Neural crest cell (in vitro differentiated cells): ENCODE results near the gene KDM4C. TPM values are rescaled to one million over a fixed set of nuclear protein-coding genes. Genes with fewer than 3 reads are reported as not detected.

Experiments used
- DNase-seq: peaks from one replicate; pipeline ENCODE4 v3.0.0; 2021; ENCODE audit warnings: low read depth, mixed read lengths, low spot score
- H3K27ac Mint-ChIP-seq: one replicate; pipeline ENCODE4 v1.8.0; 2021; ENCODE audit warnings: mild to moderate bottlenecking, mixed read lengths; ENCODE audit not compliant: unreplicated experiment
- H3K27me3 Mint-ChIP-seq: 2 replicates; pipeline ENCODE4 v1.8.0; 2021; ENCODE audit warnings: low read depth, mild to moderate bottlenecking, mixed read lengths
- H3K36me3 Mint-ChIP-seq: 2 replicates; pipeline ENCODE4 v1.8.0; 2021; ENCODE audit warnings: low read depth, mild to moderate bottlenecking, mixed read lengths
- H3K4me1 Mint-ChIP-seq: 2 replicates; pipeline ENCODE4 v1.8.0; 2021; ENCODE audit warnings: mixed read lengths
- H3K4me3 Mint-ChIP-seq: one replicate; pipeline ENCODE4 v1.8.0; 2021; ENCODE audit warnings: mild to moderate bottlenecking, mixed read lengths
- H3K9me3 Mint-ChIP-seq: 2 replicates; pipeline ENCODE4 v1.8.0; 2021; ENCODE audit warnings: mixed read lengths
- total RNA-seq: library from RNA; stranded (reverse); gene quantifications from 2 replicates; pipeline ENCODE4 v1.2.1, GENCODE V29; 2021
- TF ChIP-seq, protein P1 (sequence below): fragments of 200-600 bp; sonication (generic); conservative IDR thresholded peaks from 2 replicates; pipeline ENCODE4 v1.5.0; 2021; ENCODE audit warnings: antibody characterized with exemption, mild to moderate bottlenecking

Gene KDM4C
- total RNA-seq, 1 donor from 2014 or later, result 11.2 TPM

DNA sequence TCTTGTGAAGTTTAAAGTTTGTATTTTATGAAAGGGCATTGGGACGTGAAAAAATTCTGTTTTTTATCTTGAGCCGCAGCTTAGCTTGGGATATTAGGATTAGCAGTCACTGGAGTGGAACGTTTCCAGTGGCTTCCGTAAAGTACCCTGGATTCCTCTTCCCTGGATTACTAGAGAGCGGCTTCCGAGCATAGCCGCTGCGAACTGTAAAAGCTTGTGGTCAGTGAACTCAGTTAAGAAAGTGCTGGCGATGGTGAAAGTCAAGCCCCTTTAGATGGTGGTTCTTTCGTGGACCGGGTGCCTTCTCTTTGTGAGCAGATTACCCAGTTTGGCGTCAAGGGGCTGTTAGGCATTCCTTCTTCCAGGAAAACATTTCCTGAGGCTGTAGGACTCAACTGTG lies 168.1 kb downstream of the KDM4C start:
- DNase-seq, result no peak
- H3K36me3 Mint-ChIP-seq, result peaks cover 2% of the 10 kb centered on the region
- H3K27ac Mint-ChIP-seq, result no peak overlapping the region
- TF ChIP-seq, protein P1, sequence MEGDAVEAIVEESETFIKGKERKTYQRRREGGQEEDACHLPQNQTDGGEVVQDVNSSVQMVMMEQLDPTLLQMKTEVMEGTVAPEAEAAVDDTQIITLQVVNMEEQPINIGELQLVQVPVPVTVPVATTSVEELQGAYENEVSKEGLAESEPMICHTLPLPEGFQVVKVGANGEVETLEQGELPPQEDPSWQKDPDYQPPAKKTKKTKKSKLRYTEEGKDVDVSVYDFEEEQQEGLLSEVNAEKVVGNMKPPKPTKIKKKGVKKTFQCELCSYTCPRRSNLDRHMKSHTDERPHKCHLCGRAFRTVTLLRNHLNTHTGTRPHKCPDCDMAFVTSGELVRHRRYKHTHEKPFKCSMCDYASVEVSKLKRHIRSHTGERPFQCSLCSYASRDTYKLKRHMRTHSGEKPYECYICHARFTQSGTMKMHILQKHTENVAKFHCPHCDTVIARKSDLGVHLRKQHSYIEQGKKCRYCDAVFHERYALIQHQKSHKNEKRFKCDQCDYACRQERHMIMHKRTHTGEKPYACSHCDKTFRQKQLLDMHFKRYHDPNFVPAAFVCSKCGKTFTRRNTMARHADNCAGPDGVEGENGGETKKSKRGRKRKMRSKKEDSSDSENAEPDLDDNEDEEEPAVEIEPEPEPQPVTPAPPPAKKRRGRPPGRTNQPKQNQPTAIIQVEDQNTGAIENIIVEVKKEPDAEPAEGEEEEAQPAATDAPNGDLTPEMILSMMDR, result no peak
- no peak overlapping the region for H3K4me3 Mint-ChIP-seq
- H3K9me3 Mint-ChIP-seq, result no peaks in the 10 kb centered on the region
- no peaks in the 10 kb centered on the region for H3K4me1 Mint-ChIP-seq
- no peaks in the 10 kb centered on the region for H3K27me3 Mint-ChIP-seq

DNA sequence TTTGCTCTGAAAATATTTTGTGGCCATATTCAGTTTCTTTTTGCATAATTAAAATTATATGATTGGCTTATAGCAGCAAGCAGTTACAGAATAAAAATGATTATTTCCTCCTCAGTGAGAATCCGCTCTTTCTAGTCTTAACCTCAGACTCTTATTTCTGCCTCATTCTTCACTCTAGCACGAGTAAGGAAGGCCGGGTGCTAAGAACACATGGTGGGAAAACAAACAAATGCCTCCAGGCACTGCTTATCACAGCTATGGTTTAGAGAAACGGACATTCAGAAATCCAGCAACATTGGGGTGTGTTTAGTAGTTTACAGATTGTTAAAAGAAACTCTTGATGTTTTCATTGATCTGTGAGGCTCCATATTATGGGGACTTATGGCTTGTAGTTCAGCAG lies 168.7 kb downstream of the KDM4C start:
- H3K4me1 Mint-ChIP-seq, result no peaks in the 10 kb centered on the region

DNA sequence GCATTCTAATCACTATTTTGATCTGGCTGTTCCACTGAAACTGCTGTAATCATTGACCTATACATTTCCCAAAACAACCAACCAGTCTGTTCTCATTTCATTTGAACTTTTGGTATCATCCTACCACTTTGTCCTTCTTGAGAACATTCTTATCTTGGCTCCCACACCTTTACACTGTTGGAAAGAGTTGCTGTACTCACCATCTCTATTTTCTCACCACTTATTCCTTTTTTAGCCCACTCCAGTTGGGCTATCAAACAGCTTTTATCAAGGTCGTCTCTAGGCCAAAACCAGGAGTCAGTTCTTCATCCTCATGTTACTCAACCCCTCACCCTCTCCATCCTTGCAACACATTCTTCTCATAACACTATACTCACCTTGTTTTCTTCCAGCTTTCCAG lies 170.1 kb downstream of the KDM4C start:
- Mint-ChIP-seq H3K9me3 (no peaks in the 10 kb centered on the region), H3K27ac (no peak overlapping the region), H3K36me3 (no peaks in the 10 kb centered on the region), H3K27me3 (no peaks in the 10 kb centered on the region), H3K4me3 (no peak overlapping the region), H3K4me1 (no peaks in the 10 kb centered on the region)
- no peak for DNase-seq
- TF ChIP-seq, protein P1, result no peak

More for the DNA sequence above, 168.7 kb downstream of the KDM4C start:
- H3K27me3 Mint-ChIP-seq, result no peaks in the 10 kb centered on the region
- no peak overlapping the region for H3K4me3 Mint-ChIP-seq
- no peaks in the 10 kb centered on the region for H3K36me3 Mint-ChIP-seq
- DNase-seq, result no peak
- TF ChIP-seq, protein P1, result no peak
- H3K27ac Mint-ChIP-seq, result no peak overlapping the region
- H3K9me3 Mint-ChIP-seq, result no peaks in the 10 kb centered on the region

DNA sequence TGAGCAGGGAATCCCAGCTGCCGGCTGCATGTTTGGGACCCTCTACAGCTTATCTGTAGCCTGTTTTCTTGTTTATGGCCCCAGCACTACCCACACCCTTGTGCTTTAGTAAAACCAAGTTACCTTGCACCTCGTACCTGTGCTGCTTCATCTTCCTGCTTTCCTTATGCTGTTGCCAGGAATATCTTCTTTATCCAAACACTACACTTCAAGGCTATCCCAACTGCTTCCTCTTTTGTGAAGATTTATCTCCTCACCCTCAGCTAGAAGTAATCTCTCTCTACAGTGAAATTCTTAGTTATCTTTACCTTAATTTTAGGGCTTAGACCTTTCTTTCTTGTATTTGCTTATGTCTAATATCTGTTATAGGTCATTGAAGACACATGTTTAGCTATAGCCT lies 171.1 kb downstream of the KDM4C start:
- H3K4me3 Mint-ChIP-seq, result no peak overlapping the region
- no peaks in the 10 kb centered on the region for H3K36me3 Mint-ChIP-seq
- H3K27me3 Mint-ChIP-seq, result no peaks in the 10 kb centered on the region
- H3K4me1 Mint-ChIP-seq, result no peaks in the 10 kb centered on the region
- no peaks in the 10 kb centered on the region for H3K9me3 Mint-ChIP-seq
- no peak overlapping the region for H3K27ac Mint-ChIP-seq
- no peak for DNase-seq
- TF ChIP-seq, protein P1, result no peak

DNA sequence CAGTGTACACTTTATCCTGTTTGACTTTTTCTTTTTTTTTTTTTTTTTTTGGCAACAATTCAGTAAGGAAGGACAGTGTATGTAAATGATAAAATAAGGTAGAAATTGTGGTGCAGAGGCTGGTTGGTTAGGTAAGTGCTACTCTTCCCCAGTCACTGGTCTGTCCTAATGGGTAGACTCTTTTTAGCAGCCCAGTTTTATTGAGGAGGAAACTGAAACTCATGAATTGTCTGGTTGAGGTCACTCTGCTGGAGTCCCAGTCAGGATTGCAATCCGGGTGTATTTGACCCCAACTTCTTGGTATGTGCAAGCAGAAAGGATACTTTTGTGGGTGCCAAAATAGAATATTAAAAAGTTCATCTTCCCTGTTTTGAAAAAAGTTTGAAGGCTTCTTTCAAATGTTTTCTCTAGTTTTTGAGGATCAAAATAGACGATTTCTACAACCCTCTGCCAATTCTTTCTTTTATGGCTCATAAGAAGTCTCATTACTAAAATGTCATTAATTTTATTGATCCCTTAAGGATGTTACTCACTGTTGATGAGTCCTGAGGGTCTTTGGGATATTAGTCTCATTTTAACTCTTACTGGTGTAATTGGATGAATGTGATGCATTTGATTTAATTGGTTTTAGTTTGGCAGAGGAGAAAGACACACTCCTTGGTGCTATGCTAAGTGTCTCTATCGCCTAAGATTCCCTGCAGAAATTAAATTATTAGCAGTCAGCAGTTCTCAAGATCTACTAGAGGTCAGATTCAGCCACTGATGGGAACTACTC lies 171.9 kb downstream of the KDM4C start:
- Mint-ChIP-seq H3K4me1 (no peaks in the 10 kb centered on the region), H3K4me3 (no peak overlapping the region), H3K27ac (no peak overlapping the region), H3K9me3 (no peaks in the 10 kb centered on the region), H3K36me3 (no peaks in the 10 kb centered on the region), H3K27me3 (no peaks in the 10 kb centered on the region)
- DNase-seq, result no peak
- TF ChIP-seq, protein P1, result no peak
